SK-N-SH (cell line): ENCODE measurements around the gene SLC6A2.

Source experiments
- CTCF ChIP-seq: fragments of 200-600 bp; sonication (generic); IDR thresholded peaks from 2 replicates; pipeline ENCODE4 v1.6.1; 2017; ENCODE audit warnings: antibody characterized with exemption, mild to moderate bottlenecking, moderate library complexity
- ELF1 ChIP-seq: IDR thresholded peaks from 2 replicates; pipeline ENCODE4 v1.4.0; 2012
- EP300 ChIP-seq, 2 experiments: IDR thresholded peaks; 2 replicates each; pipeline versions ENCODE4 v1.4.0 to v1.6.1; 2012; ENCODE audit warnings: borderline replicate concordance in 1 of 2, low read depth in 1 of 2, low read length in 1 of 2
- FOXJ3 ChIP-seq: sonication (generic); formaldehyde crosslinking; IDR thresholded peaks from 2 replicates; pipeline ENCODE4 v1.5.1; 2020; ENCODE audit warnings: mild to moderate bottlenecking, missing genetic modification reagents
- MAX ChIP-seq: IDR thresholded peaks from 2 replicates; pipeline ENCODE4 v1.4.0; 2012; ENCODE audit warnings: low read depth
- POLR2AphosphoS5 ChIP-seq: IDR thresholded peaks from 2 replicates; pipeline ENCODE4 v1.6.1; 2012; ENCODE audit warnings: low read depth, low read length
- RAD21 ChIP-seq: IDR thresholded peaks from 2 replicates; pipeline ENCODE4 v1.6.1; 2012; ENCODE audit warnings: mild to moderate bottlenecking, low read length
- SMC3 ChIP-seq: IDR thresholded peaks from 2 replicates; pipeline ENCODE4 v1.6.1; 2012; ENCODE audit warnings: low read depth, low read length, improper control_type of control experiment
- TAF1 ChIP-seq: IDR thresholded peaks from 2 replicates; pipeline ENCODE4 v1.6.1; 2012; ENCODE audit warnings: low read depth, mild to moderate bottlenecking, low read length, moderate library complexity, borderline replicate concordance
- TEAD4 ChIP-seq: IDR thresholded peaks from 2 replicates; pipeline ENCODE4 v1.4.0; 2012; ENCODE audit warnings: mild to moderate bottlenecking, borderline replicate concordance; ENCODE audit not compliant: insufficient read depth
- USF2 ChIP-seq: fragments of 150-350 bp; IDR thresholded peaks from 2 replicates; pipeline ENCODE4 v1.6.1; 2017; ENCODE audit warnings: antibody characterized with exemption, low read length, low read depth, borderline replicate concordance
- ZBTB33 ChIP-seq: IDR thresholded peaks from 2 replicates; pipeline ENCODE4 v1.4.0; 2012; ENCODE audit warnings: low read depth, borderline replicate concordance

GRCh38 chr16:55710466-55710865, 54.7 kb downstream of the SLC6A2 start:
- TF ChIP-seq CTCF (no peak), POLR2AphosphoS5 (no peak), EP300 (IDR thresholded peaks at IDR 0.05; ENCODE audit: borderline replicate concordance in 1 of 2, low read depth in 1 of 2, low read length in 1 of 2) (no peak), RAD21 (no peak), USF2 (no peak), TAF1 (no peak), MAX (no peak), FOXJ3 (CRISPR knock-in tag) (no peak), SMC3 (no peak), ZBTB33 (no peak), ELF1 (no peak), TEAD4 (no peak)
